CD4-positive, alpha-beta T cell treated with Interleukin-15 for 4 hours (primary cell): ENCODE measurements around the gene TRAF1.
"Not testable (repeated sequence)": the region's sequence is repeated elsewhere in the genome, so short reads cannot be mapped to it uniquely, and the experiment has no call there.

ENCODE experiments used
- DNase-seq: peaks from one replicate; pipeline ENCODE4 v3.0.0-alpha.2; 2020; ENCODE audit warnings: low spot score

TRAF1 gene

GRCh38 chr9:120926397-120926928 lies at the start of gene TRAF1:
Gene TRAF1 (minus strand): TSS chr9:120926796. CDS start chr9:120926075, 721 bp downstream.
- no peak for DNase-seq

GRCh38 chr9:120974921-120975320 lies 48.3 kb upstream of the TRAF1 start:
- peak; percentile 3 for DNase-seq

- DNase-seq = no peak
These were observed 47.6 kb upstream of the TRAF1 start for GRCh38 chr9:120974181-120974580.

- no peak for DNase-seq
These were observed 45.3 kb upstream of the TRAF1 start for GRCh38 chr9:120971938-120972337.

GRCh38 chr9:120971471-120971870 lies 44.9 kb upstream of the TRAF1 start:
- DNase-seq = not testable (repeated sequence)

- DNase-seq = no peak
These were observed 43.6 kb upstream of the TRAF1 start for GRCh38 chr9:120970244-120970643.

- no peak for DNase-seq
These were observed 39.4 kb upstream of the TRAF1 start for GRCh38 chr9:120966013-120966369.

- DNase-seq = no peak
These were observed 38.9 kb upstream of the TRAF1 start for GRCh38 chr9:120965344-120966012.

- DNase-seq = no peak
These were observed 35.3 kb upstream of the TRAF1 start for GRCh38 chr9:120961936-120962335.

- DNase-seq = no peak
These were observed 33.4 kb upstream of the TRAF1 start for GRCh38 chr9:120960001-120960400.

- no peak for DNase-seq
These were observed 30.3 kb upstream of the TRAF1 start for GRCh38 chr9:120956862-120957261.

GRCh38 chr9:120951960-120952618 lies 25.5 kb upstream of the TRAF1 start:
- no peak for DNase-seq

GRCh38 chr9:120950421-120951388 lies 24.1 kb upstream of the TRAF1 start:
- no peak for DNase-seq

GRCh38 chr9:120949290-120949689 lies 22.7 kb upstream of the TRAF1 start:
- no peak for DNase-seq

- no peak for DNase-seq
These were observed 22.2 kb upstream of the TRAF1 start for GRCh38 chr9:120948824-120949223.

- DNase-seq = no peak
These were observed 20.6 kb upstream of the TRAF1 start for GRCh38 chr9:120947222-120947621.

GRCh38 chr9:120946259-120946658 lies 19.7 kb upstream of the TRAF1 start:
- DNase-seq = no peak

GRCh38 chr9:120944948-120945347 lies 18.4 kb upstream of the TRAF1 start:
- no peak for DNase-seq

GRCh38 chr9:120944434-120944843 lies 17.8 kb upstream of the TRAF1 start:
- no peak for DNase-seq

- no peak for DNase-seq
These were observed 15.8 kb upstream of the TRAF1 start for GRCh38 chr9:120942186-120943001.

- DNase-seq = no peak
These were observed 14.6 kb upstream of the TRAF1 start for GRCh38 chr9:120941046-120941770.
